Right cardiac atrium (tissue), 5 donors: ENCODE results near the gene DHX9. TPM values are rescaled to one million over a fixed set of nuclear protein-coding genes. Genes with fewer than 3 reads are reported as not detected.

Source experiments
- ATAC-seq, 2 donors: fragments of 200-7000 bp; cut with Tn5 transposase; one replicate each; pipeline versions ENCODE4 v1.8.0 to v1.9.1; 2020; ENCODE audit warnings: moderate library complexity in 2 of 2, mild to moderate bottlenecking in 1 of 2
- DNase-seq, 3 donors: peaks; one replicate each; pipeline ENCODE4 v3.0.0-alpha.2; 2020
- H3K27ac ChIP-seq: one replicate; pipeline ENCODE4 v1.5.1; 2013; ENCODE audit warnings: mild to moderate bottlenecking, low read length, control low read depth, moderate library complexity
- H3K27me3 ChIP-seq: one replicate; pipeline ENCODE4 v1.6.1; 2013; ENCODE audit not compliant: control insufficient read depth, insufficient read depth
- H3K4me1 ChIP-seq: one replicate; pipeline ENCODE4 v1.6.1; 2013; ENCODE audit warnings: low read length; ENCODE audit not compliant: control insufficient read depth, insufficient read depth
- H3K4me3 ChIP-seq: one replicate; pipeline ENCODE4 v1.5.1; 2013; ENCODE audit warnings: low read length, control low read depth
- H3K9me3 ChIP-seq: one replicate; pipeline ENCODE4 v1.6.1; 2013; ENCODE audit warnings: low read length; ENCODE audit not compliant: control insufficient read depth
- WGBS: extraction: QIAGEN DNeasy Blood & Tissue Kit; methylation state at CpG from one replicate; pipeline ENCODE4 v1.1.7; 2013; 5-methylcytosine and 5-hydroxymethylcytosine counted together
- intact Hi-C, 4 donors: fragments of 100-400 bp; cut with DNase I; formaldehyde crosslinking; loops; one replicate each; pipeline versions ENCODE4 v1.11.0 to v1.14.0; 2022 to 2023
- long read RNA-seq, 4 donors: library from polyadenylated mRNA; unstranded; transcript quantifications; one replicate each; pipeline ENCODE4 v2.0.0, GENCODE V29; 2020 to 2021
- polyA plus RNA-seq: library from polyadenylated mRNA; stranded (reverse); fragments of 200-250 nt; gene quantifications from one replicate; pipeline ENCODE4 v1.2.3, GENCODE V29; 2013
- total RNA-seq, 4 donors: library from RNA; stranded (reverse); fragmentation: NEBNext Ultra II Directional; extraction: Animal tissue kit (Norgen Biotek cat#: 25700); gene quantifications; one replicate each; pipeline ENCODE4 v1.2.1, GENCODE V29; 2021
- donor health status: healthy with polysubstance abuse.
- donor health status: DM: no; HTN: yes; CAD: no.
- donor health status: DM: no; HTN: no; CAD: no.
- donor health status: DM: no; HTN: yes; CAD: no; lungs with severe emphysema.
- donor health status: DM: yes; HTN: yes; CAD: no.

The DHX9 gene
- total RNA-seq = 10 to 100 TPM; 70.3 to 94.7 (median 75.5) TPM
- 41.3 TPM for polyA plus RNA-seq
- long read RNA-seq, donor 1, full-length matches to known transcripts = 25 of 42 reads
- long read RNA-seq, donor 1, partial matches to known transcripts = 12 of 42 reads
- long read RNA-seq, donor 1, other reads (novel, unspliced or antisense) = 5 of 42 reads
- long read RNA-seq, donor 2, full-length matches to known transcripts = 21 of 34 reads
- long read RNA-seq, donor 2, partial matches to known transcripts = 13 of 34 reads
- long read RNA-seq, donor 2, other reads (novel, unspliced or antisense) = 0 of 34 reads
- long read RNA-seq, donor 3, full-length matches to known transcripts = 118 of 159 reads
- long read RNA-seq, donor 3, partial matches to known transcripts = 29 of 159 reads
- long read RNA-seq, donor 3, other reads (novel, unspliced or antisense) = 12 of 159 reads
- long read RNA-seq, donor 4, full-length matches to known transcripts = 15 of 29 reads
- long read RNA-seq, donor 4, partial matches to known transcripts = 8 of 29 reads
- long read RNA-seq, donor 4, other reads (novel, unspliced or antisense) = 6 of 29 reads

GRCh38 chr1:182839209-182840066 is at the start of gene DHX9:
DHX9 (plus strand) TSS chr1:182839347; CDS start chr1:182842567, 3,220 bp downstream.
- Histone ChIP-seq H3K27ac (peak within 1 kb of the TSS; percentile 91), H3K4me3 (peak within 1 kb of the TSS; percentile 84), H3K9me3 (no peaks in the 10 kb centered on the region), H3K4me1 (peaks cover 5% of the 10 kb centered on the region), H3K27me3 (no peaks in the 10 kb centered on the region)
- ATAC-seq (peak; percentile 92 to 94), DNase-seq (peak; percentile 96 to 98 (median 98))
- intact Hi-C loops = no loop called here
- under 1% methylated on average over 92 of the region's 92 CpGs for WGBS

- Histone ChIP-seq H3K4me3 (no peak overlapping the region), H3K27me3 (no peaks in the 10 kb centered on the region)
- DNase-seq = no peak
Observed at GRCh38 chr1:182791281-182792179, 47.6 kb upstream of the DHX9 start.

GRCh38 chr1:182794091-182794490 is 45.1 kb upstream of the DHX9 start:
- intact Hi-C loops = no loop called here
- Histone ChIP-seq H3K4me1 (no peaks in the 10 kb centered on the region), H3K27ac (no peak overlapping the region), H3K9me3 (no peaks in the 10 kb centered on the region), H3K27me3 (no peaks in the 10 kb centered on the region), H3K4me3 (no peak overlapping the region)
- DNase-seq (no peak), ATAC-seq (no peak)
- 97% methylated on average over 2 of the region's 2 CpGs for WGBS

More at GRCh38 chr1:182791281-182792179, 47.6 kb upstream of the DHX9 start:
- Histone ChIP-seq H3K27ac (no peak overlapping the region), H3K9me3 (no peaks in the 10 kb centered on the region), H3K4me1 (no peaks in the 10 kb centered on the region)
- no peak for ATAC-seq
- 81% methylated on average over 8 of the region's 8 CpGs for WGBS
- intact Hi-C loops = no loop called here

- DNase-seq = no peak
- Histone ChIP-seq H3K27me3 (no peaks in the 10 kb centered on the region), H3K27ac (no peak overlapping the region), H3K9me3 (no peaks in the 10 kb centered on the region), H3K4me3 (no peak overlapping the region), H3K4me1 (no peaks in the 10 kb centered on the region)
- intact Hi-C loops = no loop called here
- 67% methylated on average over 3 of the region's 3 CpGs for WGBS
- ATAC-seq = peak in 1 of 2 donors; percentile 13
Observed at GRCh38 chr1:182794676-182795201, 44.4 kb upstream of the DHX9 start.

- Histone ChIP-seq H3K4me3 (no peak overlapping the region), H3K27ac (no peak overlapping the region), H3K27me3 (no peaks in the 10 kb centered on the region), H3K9me3 (no peaks in the 10 kb centered on the region), H3K4me1 (no peaks in the 10 kb centered on the region)
- ATAC-seq = peak in 1 of 2 donors; percentile 39
- intact Hi-C loops = no loop called here
- 69% methylated on average over 8 of the region's 8 CpGs for WGBS
- DNase-seq = no peak
Observed at GRCh38 chr1:182795563-182796228, 43.5 kb upstream of the DHX9 start.

- Histone ChIP-seq H3K27me3 (no peaks in the 10 kb centered on the region), H3K4me1 (no peaks in the 10 kb centered on the region), H3K9me3 (no peaks in the 10 kb centered on the region), H3K4me3 (no peak overlapping the region), H3K27ac (no peak overlapping the region)
- DNase-seq (no peak), ATAC-seq (peak in 1 of 2 donors; percentile 25)
- intact Hi-C loops = no loop called here
- WGBS = 74% methylated on average over 4 of the region's 4 CpGs
Observed at GRCh38 chr1:182802006-182802803, 36.9 kb upstream of the DHX9 start.

- intact Hi-C loops = no loop called here
- H3K4me1 ChIP-seq = no peaks in the 10 kb centered on the region
- DNase-seq (no peak), ATAC-seq (no peak)
- H3K4me3 ChIP-seq = no peak overlapping the region
- WGBS = 96% methylated on average over 1 of the region's 1 CpG
- no peaks in the 10 kb centered on the region for H3K9me3 ChIP-seq
- H3K27me3 ChIP-seq = no peaks in the 10 kb centered on the region
- H3K27ac ChIP-seq = no peak overlapping the region
Observed at GRCh38 chr1:182803846-182804245, 35.3 kb upstream of the DHX9 start.

- Histone ChIP-seq H3K9me3 (no peaks in the 10 kb centered on the region), H3K27ac (no peak overlapping the region), H3K27me3 (no peaks in the 10 kb centered on the region), H3K4me3 (no peak overlapping the region), H3K4me1 (no peaks in the 10 kb centered on the region)
- ATAC-seq = no peak
- no peak for DNase-seq
- intact Hi-C loops = no loop called here
- WGBS = 82% methylated on average over 11 of the region's 11 CpGs
Observed at GRCh38 chr1:182806015-182806678, 33.0 kb upstream of the DHX9 start.

DNA sequence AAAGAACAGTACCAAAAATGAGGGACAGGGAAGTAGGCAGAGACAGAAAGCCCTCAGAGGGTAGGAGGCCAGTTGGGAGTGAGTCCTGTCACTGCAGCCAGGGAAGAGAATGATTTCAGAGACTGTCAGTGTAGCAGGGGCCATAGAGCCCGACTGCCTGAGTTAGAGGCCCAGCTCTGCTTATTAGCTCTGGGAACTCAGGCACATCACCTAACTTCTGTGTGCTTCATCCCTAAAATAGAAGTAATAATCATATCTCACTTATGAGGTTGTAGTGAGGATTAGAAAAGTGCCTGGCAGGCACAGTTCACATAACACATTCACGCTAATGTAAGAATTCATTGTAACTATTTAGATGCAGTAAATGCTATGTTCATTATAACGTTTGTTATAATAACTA is 31.2 kb upstream of the DHX9 start:
- Histone ChIP-seq H3K9me3 (no peaks in the 10 kb centered on the region), H3K4me3 (no peak overlapping the region), H3K4me1 (no peaks in the 10 kb centered on the region), H3K27me3 (no peaks in the 10 kb centered on the region), H3K27ac (peak overlapping the region; percentile 73)
- intact Hi-C loops = no loop called here
- ATAC-seq (no peak), DNase-seq (no peak)
- 54% methylated on average over 3 of the region's 3 CpGs for WGBS
